HG03095 (cell line): ENCODE measurements around the gene IGSF3.
"Not testable (repeated sequence)": the region's sequence is repeated elsewhere in the genome, so short reads cannot be mapped to it uniquely, and the experiment has no call there.

Source experiments
- ATAC-seq: cut with Tn5 transposase; IDR thresholded peaks from one replicate; pipeline ENCODE4 v1.9.1; 2021; ENCODE audit warnings: moderate library complexity; ENCODE audit not compliant: unreplicated experiment

Gene IGSF3

GRCh38 chr1:116603646-116604045 is 63.9 kb downstream of the IGSF3 start:
- not testable (repeated sequence) for ATAC-seq

- not testable (repeated sequence) for ATAC-seq
Observed at GRCh38 chr1:116599369-116599768, 68.2 kb downstream of the IGSF3 start.

GRCh38 chr1:116598420-116599036 is 69.0 kb downstream of the IGSF3 start:
- not testable (repeated sequence) for ATAC-seq

- ATAC-seq = peak; percentile 53
Observed at GRCh38 chr1:116597388-116597787, 70.1 kb downstream of the IGSF3 start.

GRCh38 chr1:116596742-116597307 is 70.7 kb downstream of the IGSF3 start:
- not testable (repeated sequence) for ATAC-seq

- ATAC-seq = not testable (repeated sequence)
Observed at GRCh38 chr1:116595946-116596741, 71.4 kb downstream of the IGSF3 start.

GRCh38 chr1:116595065-116595840 is 72.3 kb downstream of the IGSF3 start:
- ATAC-seq = not testable (repeated sequence)

- not testable (repeated sequence) for ATAC-seq
Observed at GRCh38 chr1:116593977-116594376, 73.6 kb downstream of the IGSF3 start.

- not testable (repeated sequence) for ATAC-seq
Observed at GRCh38 chr1:116593401-116593800, 74.1 kb downstream of the IGSF3 start.

GRCh38 chr1:116591951-116592605 is 75.5 kb downstream of the IGSF3 start:
- ATAC-seq = not testable (repeated sequence)

- ATAC-seq = not testable (repeated sequence)
Observed at GRCh38 chr1:116591006-116591950, 76.3 kb downstream of the IGSF3 start.

GRCh38 chr1:116590359-116591005 is 77.1 kb downstream of the IGSF3 start:
- ATAC-seq = not testable (repeated sequence)

- not testable (repeated sequence) for ATAC-seq
Observed at GRCh38 chr1:116589101-116589735, 78.3 kb downstream of the IGSF3 start.

GRCh38 chr1:116587501-116588227 is 79.9 kb downstream of the IGSF3 start:
- no peak for ATAC-seq

- peak; percentile 60 for ATAC-seq
Observed at GRCh38 chr1:116586741-116587143, 80.8 kb downstream of the IGSF3 start.

- ATAC-seq = no peak
Observed at GRCh38 chr1:116585886-116586285, 81.6 kb downstream of the IGSF3 start.

- ATAC-seq = no peak
Observed at GRCh38 chr1:116581323-116581885, 86.1 kb downstream of the IGSF3 start.
